IMR-90 (cell line): Measurements from ENCODE around the gene GRAMD1C. TPM values are rescaled to one million over a fixed set of nuclear protein-coding genes. Genes with fewer than 3 reads are reported as not detected.

Experiments
- ATAC-seq: fragments of 200-7000 bp; cut with Tn5 transposase; 2 replicates; pipeline ENCODE4 v1.9.1; 2020; ENCODE audit warnings: low read depth, mild to moderate bottlenecking, moderate library complexity
- BruUV-seq: library from RNA; stranded (reverse); fragments of 400-500 nt; replicated peaks from 2 replicates; lab custom pipeline; 2021; lab: Mats Ljungman, UMichigan
- CTCF ChIA-PET: fragments of 300-600 bp; formaldehyde crosslinking; extraction: SDS; loops from one replicate; lab custom pipeline; 2021; ENCODE audit warnings: antibody characterized with exemption; lab: Yijun Ruan, JAX
- POLR2A ChIA-PET: fragments of 300-600 bp; sonication (Branson Sonifier 250); formaldehyde crosslinking; loops from one replicate; lab custom pipeline; 2022; ENCODE audit warnings: antibody characterized with exemption; ENCODE audit not compliant: unreplicated experiment; lab: Charles Lee
- DNase-seq: peaks from one replicate; pipeline ENCODE4 v3.0.0; 2013
- H2AFZ ChIP-seq: replicated peaks from 2 replicates; pipeline ENCODE3; 2013; ENCODE audit warnings: low read length, mild to moderate bottlenecking; ENCODE audit not compliant: poor library complexity
- H2AK5ac ChIP-seq: 2 replicates; pipeline ENCODE4 v1.6.1; 2013; ENCODE audit warnings: low read depth, low read length, inconsistent platforms
- H2AK9ac ChIP-seq: replicated peaks from 2 replicates; pipeline ENCODE3; 2013; ENCODE audit warnings: mild to moderate bottlenecking, low read depth, low read length, moderate library complexity; ENCODE audit not compliant: poor library complexity
- H2BK120ac ChIP-seq: 2 replicates; pipeline ENCODE4 v1.6.1; 2013; ENCODE audit warnings: low read depth, low read length, inconsistent platforms
- H2BK15ac ChIP-seq: 3 replicates; pipeline ENCODE4 v1.6.1; 2013; ENCODE audit warnings: low read depth, low read length, inconsistent platforms
- H2BK20ac ChIP-seq: 2 replicates; pipeline ENCODE4 v1.6.1; 2013; ENCODE audit warnings: low read depth, mild to moderate bottlenecking, inconsistent platforms, low read length, moderate library complexity
- H2BK5ac ChIP-seq: 2 replicates; pipeline ENCODE4 v1.6.1; 2013; ENCODE audit warnings: mild to moderate bottlenecking, low read depth, low read length, inconsistent platforms; ENCODE audit not compliant: poor library complexity, severe bottlenecking
- H3K14ac ChIP-seq: replicated peaks from 2 replicates; pipeline ENCODE4 v1.6.1; 2013; ENCODE audit warnings: low read depth, low read length, inconsistent platforms
- H3K18ac ChIP-seq: 2 replicates; pipeline ENCODE4 v1.6.1; 2013; ENCODE audit warnings: low read depth, low read length, control low read depth
- H3K23ac ChIP-seq: 2 replicates; pipeline ENCODE4 v1.6.1; 2013; ENCODE audit warnings: low read depth, low read length, inconsistent platforms
- H3K27ac ChIP-seq: 2 replicates; pipeline ENCODE4 v1.5.1; 2013; ENCODE audit warnings: mild to moderate bottlenecking, control low read depth, low read length; ENCODE audit not compliant: insufficient read depth
- H3K27me3 ChIP-seq: 2 replicates; pipeline ENCODE4 v1.6.1; 2013; ENCODE audit warnings: low read length; ENCODE audit not compliant: control insufficient read depth, insufficient read depth
- H3K36me3 ChIP-seq: 2 replicates; pipeline ENCODE4 v1.6.1; 2013; ENCODE audit warnings: low read length, mixed read lengths; ENCODE audit not compliant: control insufficient read depth, insufficient read depth
- H3K4ac ChIP-seq: 2 replicates; pipeline ENCODE4 v1.6.1; 2013; ENCODE audit warnings: low read depth, low read length, inconsistent platforms
- H3K4me1 ChIP-seq: 2 replicates; pipeline ENCODE4 v1.6.1; 2013; ENCODE audit warnings: low read length, mixed read lengths; ENCODE audit not compliant: control insufficient read depth, insufficient read depth
- H3K4me2 ChIP-seq: 2 replicates; pipeline ENCODE4 v1.6.1; 2013; ENCODE audit warnings: low read depth, mild to moderate bottlenecking, control low read depth, low read length, moderate library complexity
- H3K4me3 ChIP-seq: 2 replicates; pipeline ENCODE4 v1.5.1; 2013; ENCODE audit warnings: low read depth, mild to moderate bottlenecking, control low read depth, low read length, moderate library complexity; ENCODE audit not compliant: insufficient read depth
- H3K56ac ChIP-seq: 2 replicates; pipeline ENCODE4 v1.6.1; 2013; ENCODE audit warnings: low read length, inconsistent platforms; ENCODE audit not compliant: insufficient read depth; ENCODE audit errors: extremely low read depth
- H3K79me1 ChIP-seq, 2 experiments: 2 replicates each; pipeline ENCODE4 v1.6.1; 2013; ENCODE audit warnings: low read length in 2 of 2, inconsistent platforms in 1 of 2, low read depth in 1 of 2
- H3K9ac ChIP-seq: 2 replicates; pipeline ENCODE4 v1.6.1; 2013; ENCODE audit warnings: low read depth, low read length, control low read depth
- H3K9me1 ChIP-seq: 2 replicates; pipeline ENCODE4 v1.6.1; 2013; ENCODE audit warnings: low read length, inconsistent platforms; ENCODE audit not compliant: insufficient read depth
- H3K9me3 ChIP-seq: 2 replicates; pipeline ENCODE4 v1.6.1; 2013; ENCODE audit warnings: low read length; ENCODE audit not compliant: control insufficient read depth, insufficient read depth
- H4K20me1 ChIP-seq: 2 replicates; pipeline ENCODE4 v1.6.1; 2013; ENCODE audit warnings: low read length, inconsistent platforms; ENCODE audit not compliant: insufficient read depth
- H4K5ac ChIP-seq: 2 replicates; pipeline ENCODE4 v1.6.1; 2013; ENCODE audit warnings: mild to moderate bottlenecking, low read depth, low read length, control low read depth
- H4K8ac ChIP-seq, 2 experiments: 2 replicates each; pipeline ENCODE4 v1.6.1; 2013; ENCODE audit warnings: low read depth in 2 of 2, low read length in 2 of 2, control low read depth in 1 of 2, inconsistent platforms in 1 of 2
- H4K91ac ChIP-seq: 2 replicates; pipeline ENCODE4 v1.6.1; 2013; ENCODE audit warnings: low read depth, low read length, inconsistent platforms; ENCODE audit not compliant: insufficient read depth
- CEBPB ChIP-seq: IDR thresholded peaks from 2 replicates; pipeline ENCODE4 v1.6.1; 2012; ENCODE audit warnings: low read depth, low read length, improper control_type of control experiment
- WGBS, 2 experiments: methylation state at CpG; one replicate each; pipeline versions ENCODE4 v1.1.5 to v1.1.7; 2013; ENCODE audit warnings: missing lambda C conversion rate in 2 of 2; ENCODE audit not compliant: insufficient read length in 1 of 2; ENCODE audit errors: extremely low coverage in 2 of 2; 5-methylcytosine and 5-hydroxymethylcytosine counted together
- dilution Hi-C: fragments of 300-500 bp; cut with HindIII; formaldehyde crosslinking; loops from one replicate; pipeline ENCODE4 v1.14.3; 2018; ENCODE audit warnings: low sequenced_read_pairs; ENCODE audit not compliant: unreplicated experiment
- in situ Hi-C: fragments of 300-500 bp; cut with MboI; formaldehyde crosslinking; loops from 3 replicates; pipeline ENCODE4 v1.14.3; 2019; ENCODE audit warnings: low sequenced_read_pairs, inconsistent platforms, mixed read lengths
- intact Hi-C: fragments of 100-400 bp; cut with micrococcal nuclease; formaldehyde crosslinking; loops from 2 replicates; pipeline ENCODE4 v1.10.0; 2022
- polyA plus RNA-seq, 3 experiments: library from polyadenylated mRNA; depleted of rRNA; stranded (reverse); fragments of >200 nt; gene quantifications; 2 replicates each; pipeline ENCODE4 v1.2.3, GENCODE V29; 2012; ENCODE audit warnings: low replicate concordance in 1 of 3
- total RNA-seq: library from RNA; depleted of rRNA; stranded (reverse); fragments of >200 nt; gene quantifications from 2 replicates; pipeline ENCODE4 v1.2.3, GENCODE V29; 2012

GRAMD1C gene
- total and polyA plus RNA-seq, 2 of the 4 experiments (the other 2 are of a cell fraction), result 2.5 to 5.0 TPM

GRCh38 chr3:113794526-113794925, 44.1 kb upstream of the GRAMD1C start:
- BruUV-seq, result no TSS peak
- intact Hi-C loops (no loop called here), dilution Hi-C loops (no loop called here), in situ Hi-C loops (no loop called here)
- Histone ChIP-seq H3K4me1 (peaks cover 2% of the 10 kb centered on the region; the same call in 1 of the 2 replicates), H3K27ac (no peak overlapping the region), H2BK15ac (no peak overlapping the region), H2AK9ac (no peak overlapping the region), H3K23ac (no peak overlapping the region), H3K36me3 (peaks cover 27% of the 10 kb centered on the region), H4K5ac (no peak overlapping the region), H3K4ac (no peak overlapping the region), H3K4me2 (no peak overlapping the region), H4K20me1 (no peaks in the 10 kb centered on the region), H4K91ac (no peak overlapping the region), H2BK5ac (no peak overlapping the region), H2AK5ac (no peak overlapping the region), H4K8ac (no peak overlapping the region), H3K4me3 (no peak overlapping the region), H3K9me3 (no peaks in the 10 kb centered on the region), H3K14ac (no peak overlapping the region), H3K79me1 (no peaks in the 10 kb centered on the region), H3K27me3 (no peaks in the 10 kb centered on the region), H2BK120ac (no peak overlapping the region), H3K18ac (no peak overlapping the region), H3K9me1 (no peaks in the 10 kb centered on the region; the same call in 1 of the 2 replicates), H3K9ac (no peak overlapping the region), H2BK20ac (no peak overlapping the region), H3K56ac (no peak overlapping the region), H2AFZ (no peak overlapping the region)
- CTCF ChIA-PET, result interaction anchor here (0.7 kb wide), 1 partner anchor 31 kb away, joined by 3 read pairs; no protein-coding TSS in a partner anchor
- TF ChIP-seq CEBPB, result no peak
- POLR2A ChIA-PET, result no interaction called here
- DNase-seq, result no peak
- no peak for ATAC-seq
- WGBS, 2 experiments, result 100% methylated on average over 1 of the region's 4 CpGs; no CpG with 5 or more reads in 1 of the 2 experiments
